Chondrocyte (in vitro differentiated cells): ENCODE measurements around the gene CNOT1. TPM values are rescaled to one million over a fixed set of nuclear protein-coding genes. Genes with fewer than 3 reads are reported as not detected.
A peak's percentile ranks its signal among the peaks of the same experiment; 100 is the strongest.
"Not testable (repeated sequence)": the region's sequence is repeated elsewhere in the genome, so short reads cannot be mapped to it uniquely, and the experiment has no call there.

Experiments used
- DNase-seq: peaks from one replicate; pipeline ENCODE4 v3.0.0; 2021; ENCODE audit warnings: mixed read lengths, low spot score
- H3K27ac Mint-ChIP-seq: one replicate; pipeline ENCODE4 v1.8.0; 2021; ENCODE audit warnings: mild to moderate bottlenecking, moderate library complexity, mixed read lengths; ENCODE audit not compliant: unreplicated experiment
- H3K27me3 Mint-ChIP-seq: 2 replicates; pipeline ENCODE4 v1.8.0; 2021; ENCODE audit warnings: low read depth, mixed read lengths
- H3K36me3 Mint-ChIP-seq: 2 replicates; pipeline ENCODE4 v1.8.0; 2021; ENCODE audit warnings: low read depth, mixed read lengths
- H3K4me1 Mint-ChIP-seq: 2 replicates; pipeline ENCODE4 v1.8.0; 2021; ENCODE audit warnings: low read depth, mild to moderate bottlenecking, mixed read lengths
- H3K4me3 Mint-ChIP-seq: one replicate; pipeline ENCODE4 v1.8.0; 2021; ENCODE audit warnings: mild to moderate bottlenecking, moderate library complexity, mixed read lengths; ENCODE audit not compliant: unreplicated experiment
- H3K9me3 Mint-ChIP-seq: 2 replicates; pipeline ENCODE4 v1.8.0; 2021; ENCODE audit warnings: low read depth, mixed read lengths
- CTCF ChIP-seq: fragments of 200-600 bp; sonication (generic); IDR thresholded peaks from 2 replicates; pipeline ENCODE4 v1.5.0; 2021; ENCODE audit warnings: antibody characterized with exemption, mild to moderate bottlenecking, moderate library complexity
- total RNA-seq: library from RNA; stranded (reverse); gene quantifications from 3 replicates; pipeline ENCODE4 v1.2.1, GENCODE V29; 2021

CNOT1 gene
- total RNA-seq, 1 donor from 2014 or later = 89.3 TPM

GRCh38 chr16:58638148-58639036, 8.8 kb upstream of the CNOT1 start:
- H3K4me3 Mint-ChIP-seq = no peak overlapping the region
- TF ChIP-seq CTCF = peak; percentile 77
- H3K4me1 Mint-ChIP-seq = peaks cover 7% of the 10 kb centered on the region
- H3K36me3 Mint-ChIP-seq = no peaks in the 10 kb centered on the region
- no peak for DNase-seq
- H3K27ac Mint-ChIP-seq = peak overlapping the region; percentile 77
- H3K9me3 Mint-ChIP-seq = no peaks in the 10 kb centered on the region
- H3K27me3 Mint-ChIP-seq = no peaks in the 10 kb centered on the region

- not testable (repeated sequence) for H3K9me3 Mint-ChIP-seq, H3K27ac Mint-ChIP-seq, H3K36me3 Mint-ChIP-seq, DNase-seq, H3K4me3 Mint-ChIP-seq, H3K27me3 Mint-ChIP-seq, H3K4me1 Mint-ChIP-seq
Measured at GRCh38 chr16:58637021-58637420, 7.4 kb upstream of the CNOT1 start.

GRCh38 chr16:58636466-58636865, 6.8 kb upstream of the CNOT1 start:
- Mint-ChIP-seq H3K4me1 (peaks cover 7% of the 10 kb centered on the region), H3K9me3 (no peaks in the 10 kb centered on the region), H3K27me3 (no peaks in the 10 kb centered on the region), H3K27ac (no peak overlapping the region), H3K36me3 (no peaks in the 10 kb centered on the region), H3K4me3 (no peak overlapping the region)
- no peak for DNase-seq
- no peak for TF ChIP-seq CTCF

- Mint-ChIP-seq H3K27me3 (no peaks in the 10 kb centered on the region), H3K36me3 (no peaks in the 10 kb centered on the region), H3K9me3 (no peaks in the 10 kb centered on the region), H3K27ac (no peak overlapping the region), H3K4me1 (peaks cover 10% of the 10 kb centered on the region), H3K4me3 (no peak overlapping the region)
- no peak for TF ChIP-seq CTCF
- DNase-seq = no peak
Measured at GRCh38 chr16:58635502-58635901, 5.9 kb upstream of the CNOT1 start.

GRCh38 chr16:58634265-58634802, 4.7 kb upstream of the CNOT1 start:
- Mint-ChIP-seq H3K4me1 (peaks cover 11% of the 10 kb centered on the region), H3K27ac (no peak overlapping the region), H3K9me3 (no peaks in the 10 kb centered on the region), H3K36me3 (no peaks in the 10 kb centered on the region), H3K4me3 (no peak overlapping the region), H3K27me3 (no peaks in the 10 kb centered on the region)
- TF ChIP-seq CTCF = no peak
- no peak for DNase-seq
